Amniotic stem cell (primary cell): ENCODE measurements around the gene WWOX.

Source experiments
- DNase-seq: peaks from one replicate; lab custom pipeline; 2025; lab: John Stamatoyannopoulos, UW

WWOX gene

GRCh38 chr16:78535098-78535497 is 435.6 kb downstream of the WWOX start:
- DNase-seq, result no peak

- no peak for DNase-seq
These were observed 438.1 kb downstream of the WWOX start for GRCh38 chr16:78537511-78537910.

- no peak for DNase-seq
These were observed 438.8 kb downstream of the WWOX start for GRCh38 chr16:78538292-78538691.

GRCh38 chr16:78538919-78539318 is 439.5 kb downstream of the WWOX start:
- DNase-seq, result no peak

DNA sequence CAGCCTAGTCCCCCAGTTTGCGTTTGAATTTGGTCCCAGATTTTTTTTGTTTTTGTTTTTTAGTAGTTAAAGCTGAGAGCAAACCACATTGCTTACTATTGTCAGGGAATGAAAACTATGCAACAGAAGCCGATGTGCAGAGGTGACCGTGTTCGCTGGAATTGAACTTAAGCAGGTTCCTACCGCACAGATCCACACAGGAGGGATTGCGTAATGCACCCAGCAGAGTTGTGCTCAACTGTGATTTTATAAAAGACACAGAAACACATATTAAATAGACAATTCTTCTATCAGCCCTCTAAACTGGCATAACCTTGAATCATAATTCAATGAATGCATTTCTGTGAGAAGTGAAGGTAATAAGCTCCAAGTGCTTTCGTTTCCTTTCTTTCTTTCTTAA is 443.0 kb downstream of the WWOX start:
- no peak for DNase-seq

DNA sequence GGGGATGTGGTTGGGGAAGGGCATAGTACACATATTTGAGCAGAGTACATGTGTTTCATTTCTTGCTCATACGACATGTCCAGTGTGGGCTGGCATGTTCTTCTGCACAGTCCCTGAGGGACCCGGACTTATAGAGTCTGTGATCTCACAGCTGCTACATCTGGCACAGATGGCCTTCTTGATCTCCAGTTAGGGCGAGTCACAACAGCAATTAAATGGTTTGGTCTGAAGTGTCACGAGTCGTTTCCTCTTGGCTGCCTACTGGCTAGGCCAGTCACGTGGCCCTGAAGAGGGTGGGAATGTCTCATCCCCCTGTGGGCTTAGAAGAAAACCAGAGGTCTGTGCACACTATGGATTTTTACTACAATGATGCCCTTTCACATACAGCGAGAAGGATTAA is 443.6 kb downstream of the WWOX start:
- no peak for DNase-seq

GRCh38 chr16:78549366-78549765 is 449.9 kb downstream of the WWOX start:
- no peak for DNase-seq

GRCh38 chr16:78551487-78552085 is 452.1 kb downstream of the WWOX start:
- DNase-seq, result no peak

DNA sequence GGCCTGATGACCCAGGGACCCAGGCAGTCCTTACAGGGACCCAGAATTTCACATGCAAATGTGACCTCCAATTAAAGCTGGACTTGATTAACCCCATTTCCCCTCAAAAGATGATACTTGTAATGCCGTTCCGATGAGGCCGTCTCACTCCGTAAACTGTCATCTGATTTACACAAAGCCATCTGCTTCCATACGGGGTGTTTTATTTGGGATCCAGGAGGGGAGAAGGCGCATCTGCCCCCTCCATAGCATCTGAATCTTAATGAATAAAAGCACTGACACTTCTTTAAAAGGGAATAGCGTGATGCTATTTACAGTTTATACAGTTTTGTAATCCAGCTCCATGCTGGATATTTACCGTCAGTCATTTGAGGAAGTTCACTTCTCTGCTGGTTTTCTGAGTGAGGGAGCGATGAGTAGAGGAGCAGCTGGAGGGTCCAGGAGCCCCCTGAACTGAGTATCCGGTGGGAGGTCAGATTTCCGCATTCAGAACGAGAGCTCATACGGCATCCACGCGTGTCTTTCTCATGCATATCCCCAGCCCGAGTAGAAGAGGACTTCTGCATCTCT is 452.7 kb downstream of the WWOX start:
- no peak for DNase-seq

DNA sequence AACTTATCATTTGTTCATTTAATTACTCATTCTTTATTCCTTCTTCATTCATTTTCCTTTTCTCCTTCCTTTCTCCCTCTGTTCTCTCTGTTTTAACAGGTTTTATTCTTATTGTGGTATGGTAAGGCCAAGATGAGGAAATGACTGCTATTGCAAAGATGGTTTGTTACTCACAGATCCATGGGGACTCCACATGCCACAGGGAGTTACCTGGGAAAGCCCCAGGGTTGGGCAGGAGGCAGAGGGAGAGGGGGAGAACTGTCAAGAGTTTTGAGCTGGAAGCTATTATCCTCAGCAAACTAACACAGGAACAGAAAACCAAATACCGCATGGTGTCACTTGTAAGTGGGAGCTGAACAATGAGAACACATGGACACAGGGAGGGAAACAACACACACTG is 453.3 kb downstream of the WWOX start:
- DNase-seq, result no peak

DNA sequence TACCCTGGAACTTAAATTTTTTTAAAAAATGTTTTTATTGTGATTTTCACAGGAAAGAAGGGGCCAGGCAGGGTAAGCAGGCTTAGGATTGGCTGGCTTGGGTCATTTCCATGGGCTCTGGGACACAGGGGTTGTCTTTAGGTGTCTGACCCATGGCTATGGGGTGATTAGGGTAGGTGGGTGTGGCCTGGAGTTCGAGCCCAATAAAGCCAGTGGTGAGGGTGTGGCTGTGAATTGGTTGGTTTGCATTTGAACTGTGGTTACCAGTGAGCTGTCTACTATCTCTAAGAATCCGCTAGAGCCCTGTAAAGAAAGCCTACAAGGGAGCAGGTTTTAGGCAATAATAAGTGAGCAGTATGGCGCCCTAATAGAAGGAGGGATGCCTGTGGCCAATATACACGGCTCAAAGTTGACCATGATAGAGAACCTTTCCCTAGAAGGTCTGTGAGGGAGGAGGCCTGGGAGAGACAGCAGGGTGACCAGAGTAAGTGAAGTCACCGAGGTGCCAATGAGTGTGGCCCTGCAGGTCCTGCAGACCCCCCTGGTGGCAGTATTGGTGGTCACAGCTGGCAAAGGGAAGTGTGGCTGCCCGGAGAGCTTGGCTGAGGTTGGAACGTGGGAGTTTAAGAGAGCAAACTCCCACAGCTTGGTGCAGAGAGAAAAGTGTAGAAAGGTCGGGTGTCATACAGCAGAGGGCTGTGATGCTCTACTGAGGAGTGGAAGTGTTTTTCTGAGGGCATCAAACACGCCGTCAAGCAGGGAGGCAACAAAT is 454.0 kb downstream of the WWOX start:
- no peak for DNase-seq

GRCh38 chr16:78556421-78556820 is 457.0 kb downstream of the WWOX start:
- DNase-seq, result no peak

DNA sequence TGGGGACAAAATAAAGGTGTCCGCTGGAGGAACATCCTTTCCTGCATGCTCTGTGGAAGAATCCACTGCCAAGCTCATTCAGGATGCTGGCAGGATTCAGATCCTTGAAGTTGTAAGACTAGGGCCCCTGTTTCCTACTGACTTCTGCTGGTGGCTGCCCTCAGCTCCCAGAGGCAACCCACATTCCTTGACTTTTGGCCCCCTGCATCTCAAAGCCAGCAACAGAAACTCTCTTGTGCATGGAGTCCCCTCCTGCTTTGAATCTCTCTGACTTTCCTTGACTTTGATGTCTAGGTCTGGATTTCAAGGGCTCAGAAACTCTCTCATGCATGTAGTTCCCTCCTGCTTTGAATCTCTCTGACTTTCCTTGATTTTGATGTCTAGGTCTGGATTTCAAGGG is 461.5 kb downstream of the WWOX start:
- no peak for DNase-seq

DNA sequence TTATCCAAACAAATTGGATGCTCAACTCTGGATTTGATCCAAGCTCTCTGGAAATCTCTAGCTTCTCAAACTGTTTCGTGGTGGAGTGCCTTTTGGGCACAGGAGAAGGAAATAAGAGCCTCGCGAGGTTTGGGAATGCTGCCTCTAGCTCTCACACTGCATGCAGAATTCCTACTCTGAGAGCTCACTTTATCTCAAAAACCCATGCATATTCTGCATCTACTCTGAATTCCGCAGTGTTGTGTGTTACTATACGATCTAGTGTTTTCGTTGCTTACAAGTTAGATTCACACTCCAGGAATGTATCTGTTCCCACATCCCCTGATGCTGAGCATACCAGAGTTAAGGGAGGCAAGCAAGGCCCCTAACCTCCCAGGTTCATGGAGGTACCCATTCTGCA is 462.7 kb downstream of the WWOX start:
- no peak for DNase-seq

DNA sequence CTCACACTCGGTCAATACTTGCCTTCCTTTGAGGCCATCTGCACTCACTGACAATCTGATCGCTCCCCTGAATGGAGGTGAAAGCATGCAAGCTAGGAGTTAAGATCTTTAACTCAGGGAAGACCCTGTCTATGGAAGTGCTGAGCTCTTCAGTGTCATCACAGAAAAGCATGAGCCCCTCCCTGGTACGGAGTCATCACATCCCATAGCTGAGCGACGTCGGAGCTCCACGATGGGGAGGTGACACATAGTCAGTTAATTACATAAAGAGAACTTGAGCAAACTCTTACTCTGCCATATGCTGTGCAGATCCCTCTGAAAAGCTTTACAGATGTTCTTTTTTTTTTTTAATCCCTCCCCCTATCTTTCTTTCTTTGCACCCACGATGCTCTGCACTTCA is 463.2 kb downstream of the WWOX start:
- no peak for DNase-seq

DNA sequence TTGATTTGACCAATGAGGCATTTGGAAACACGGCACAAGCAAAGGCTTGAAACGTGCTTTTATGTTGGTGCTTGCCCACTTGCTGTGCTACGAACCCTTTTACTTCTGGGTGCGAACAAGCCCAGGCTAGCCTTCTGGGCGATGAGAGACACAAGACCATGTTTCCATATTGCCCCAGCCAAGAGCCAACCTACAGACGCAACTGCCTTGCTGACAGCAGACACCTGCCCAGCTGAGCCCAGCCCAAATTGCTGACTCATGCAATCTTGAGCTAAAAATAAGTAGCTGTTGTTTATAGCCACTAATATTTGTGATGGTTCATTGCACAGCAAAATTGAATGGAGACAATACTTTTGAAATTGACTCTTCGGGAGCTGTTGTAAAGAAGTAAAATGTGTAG is 464.5 kb downstream of the WWOX start:
- no peak for DNase-seq

GRCh38 chr16:78566397-78567073 is 467.1 kb downstream of the WWOX start:
- DNase-seq, result no peak

- DNase-seq, result no peak
These were observed 471.1 kb downstream of the WWOX start for GRCh38 chr16:78570399-78571141.

GRCh38 chr16:78571434-78571833 is 472.0 kb downstream of the WWOX start:
- no peak for DNase-seq

- no peak for DNase-seq
These were observed 472.5 kb downstream of the WWOX start for GRCh38 chr16:78571898-78572358.

DNA sequence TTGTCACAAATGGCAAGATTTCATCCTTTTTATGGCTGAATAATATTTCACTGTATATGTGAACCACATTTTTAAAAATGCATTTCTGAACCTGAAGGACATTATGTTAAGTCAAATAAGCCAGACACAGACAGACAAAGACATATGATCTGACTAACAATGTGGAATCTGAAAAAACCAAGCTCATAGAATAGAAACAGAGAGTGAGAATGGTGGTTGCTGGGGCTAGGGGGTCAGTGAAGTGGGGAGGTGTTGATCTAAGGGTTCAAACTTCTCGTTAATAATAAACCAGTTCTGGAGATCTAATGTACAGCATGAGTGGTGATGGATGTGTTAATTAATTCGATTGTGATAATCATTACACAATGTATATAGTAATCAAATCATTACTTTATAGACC is 475.1 kb downstream of the WWOX start:
- no peak for DNase-seq

DNA sequence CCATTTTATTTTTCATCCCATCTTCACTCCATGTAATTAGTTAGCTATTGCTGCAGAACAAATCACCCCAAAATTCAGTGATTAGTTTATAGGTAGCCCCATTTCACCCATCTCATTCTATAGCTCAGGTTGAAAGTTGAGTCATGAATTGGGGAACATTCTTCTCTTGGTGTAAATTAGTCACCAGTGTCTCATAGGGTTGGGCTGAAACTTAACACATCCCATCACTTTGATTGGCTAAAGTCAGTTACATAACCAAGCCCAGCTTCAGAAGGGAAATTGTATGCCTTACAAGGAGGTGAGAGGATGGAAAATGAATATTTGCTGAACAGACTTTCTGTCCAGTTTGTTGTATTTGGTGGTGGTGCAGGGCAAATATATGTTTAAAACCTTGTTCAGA is 477.5 kb downstream of the WWOX start:
- DNase-seq, result no peak
